Measurements from ENCODE around the gene OR52I1.

OR52I1 gene

DNA sequence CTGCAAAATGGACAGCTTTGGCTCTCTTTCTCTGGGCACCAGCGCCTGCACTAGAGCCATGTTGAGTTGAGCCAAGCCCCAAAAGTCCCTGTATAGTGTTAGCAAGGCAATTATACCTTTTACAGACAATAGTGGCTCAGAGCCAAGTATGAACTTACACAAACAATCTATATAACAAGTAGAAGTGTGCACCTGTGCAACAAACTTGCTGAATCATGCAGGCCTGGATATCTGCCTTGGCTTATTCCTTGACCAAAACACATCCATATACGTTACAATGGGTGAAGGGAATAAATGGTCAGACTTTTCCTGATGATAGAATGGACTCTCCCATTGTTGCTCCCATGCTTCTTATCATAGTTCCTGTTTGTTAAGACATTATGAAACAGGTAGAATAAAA, 16.1 kb upstream of the OR52I1 start:
- H3K9ac ChIP-seq (ENCODE audit: low read depth in 1 of 2, low read length in 2 of 2), result no peak overlapping the region
- H3K27me3 ChIP-seq (ENCODE audit: control insufficient read depth in 1 of 2, insufficient read depth in 2 of 2, low read length in 2 of 2), result no peaks in the 10 kb centered on the region
- H3K4me1 ChIP-seq (ENCODE audit: control insufficient read depth in 1 of 2, insufficient read depth in 2 of 2, low read length in 2 of 2), result peaks cover 0 to 6% of the 10 kb centered on the region in 2 donors
- no peak overlapping the region for H3K4me3 ChIP-seq (ENCODE audit: low read depth in 1 of 2, low read length in 2 of 2)
- no peaks in the 10 kb centered on the region for H3K36me3 ChIP-seq (ENCODE audit: control insufficient read depth in 1 of 2, insufficient read depth in 2 of 2, low read length in 2 of 2)
- H3K27ac ChIP-seq (ENCODE audit: low read depth, low read length), result no peak overlapping the region
- no peaks in the 10 kb centered on the region for H3K9me3 ChIP-seq (ENCODE audit: control insufficient read depth in 1 of 2, low read length in 2 of 2)

DNA sequence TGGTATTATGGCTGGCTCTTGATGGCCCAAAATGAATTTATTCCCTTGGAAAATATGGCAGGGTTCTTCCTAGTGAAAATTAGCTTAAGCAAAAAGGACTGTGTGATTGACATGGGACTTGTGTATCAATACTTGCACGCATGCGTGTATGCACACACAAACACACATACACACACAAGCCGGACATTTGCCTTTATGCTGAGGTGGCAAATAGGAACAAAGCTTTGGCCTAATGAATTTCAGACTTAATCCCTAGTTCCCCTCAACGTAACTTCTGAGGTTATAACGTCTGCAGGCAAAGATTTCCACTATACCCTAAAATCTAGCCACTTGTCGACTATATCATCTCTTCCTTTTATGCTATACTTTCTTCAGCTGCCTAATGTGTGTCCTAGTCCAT, 15.2 kb upstream of the OR52I1 start:
- no peak overlapping the region for H3K4me3 ChIP-seq (ENCODE audit: low read depth in 1 of 2, low read length in 2 of 2)
- H3K9me3 ChIP-seq (ENCODE audit: control insufficient read depth in 1 of 2, low read length in 2 of 2), result no peaks in the 10 kb centered on the region
- H3K27me3 ChIP-seq (ENCODE audit: control insufficient read depth in 1 of 2, insufficient read depth in 2 of 2, low read length in 2 of 2), result no peaks in the 10 kb centered on the region
- no peak overlapping the region for H3K9ac ChIP-seq (ENCODE audit: low read depth in 1 of 2, low read length in 2 of 2)
- H3K4me1 ChIP-seq (ENCODE audit: control insufficient read depth in 1 of 2, insufficient read depth in 2 of 2, low read length in 2 of 2), result peaks cover 0 to 6% of the 10 kb centered on the region in 2 donors
- H3K36me3 ChIP-seq (ENCODE audit: control insufficient read depth in 1 of 2, insufficient read depth in 2 of 2, low read length in 2 of 2), result no peaks in the 10 kb centered on the region
- H3K27ac ChIP-seq (ENCODE audit: low read depth, low read length), result no peak overlapping the region

DNA sequence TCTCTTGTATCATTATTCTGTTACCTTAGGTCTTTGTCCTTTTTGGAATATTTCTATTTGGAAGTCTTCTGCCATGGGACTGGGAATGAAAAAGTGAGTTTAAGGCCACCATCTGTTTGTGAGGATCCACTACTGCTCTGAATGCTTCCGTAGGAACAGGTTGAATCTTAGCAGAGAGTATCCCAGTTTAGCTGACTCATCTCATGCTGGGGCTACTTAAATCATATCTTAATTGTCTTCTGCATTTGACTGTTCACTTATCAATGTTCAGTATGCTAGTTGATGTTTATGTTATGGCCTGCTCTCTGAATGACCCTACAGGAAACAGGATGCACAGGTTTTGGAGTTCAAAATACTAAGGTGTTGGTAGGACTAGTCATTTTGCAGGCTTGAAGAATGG, 13.7 kb upstream of the OR52I1 start:
- Histone ChIP-seq H3K4me1 (ENCODE audit: control insufficient read depth in 1 of 2, insufficient read depth in 2 of 2, low read length in 2 of 2) (peaks cover 0 to 6% of the 10 kb centered on the region in 2 donors), H3K27me3 (ENCODE audit: control insufficient read depth in 1 of 2, insufficient read depth in 2 of 2, low read length in 2 of 2) (no peaks in the 10 kb centered on the region)

DNA sequence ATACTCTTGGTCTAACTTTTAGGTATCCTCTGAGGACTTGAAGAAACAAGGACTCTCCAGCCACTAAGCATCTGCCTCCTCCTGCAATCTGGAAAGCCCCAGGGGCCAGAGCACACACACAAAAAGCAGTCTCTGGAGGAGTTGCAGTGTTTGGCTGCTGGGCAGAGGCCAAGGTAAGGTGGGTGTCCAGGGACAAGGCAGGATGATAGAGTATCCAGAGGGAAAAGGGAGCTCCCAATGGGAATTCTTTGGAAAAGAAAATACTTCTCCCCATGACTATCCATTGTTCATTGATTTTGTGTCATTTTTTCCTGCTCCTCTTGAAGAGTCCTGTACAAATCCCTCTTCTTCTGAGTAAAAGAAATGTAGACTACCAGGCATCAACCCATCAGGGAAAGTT, 12.4 kb upstream of the OR52I1 start, which contains the start of gene OR52I2:
Gene OR52I2 (plus strand): TSS at position 301 of the 400 bp plus-strand sequence.
- no peak within 1 kb of the TSS for H3K27ac ChIP-seq (ENCODE audit: low read depth, low read length)
- no peaks in the 10 kb centered on the region for H3K9me3 ChIP-seq (ENCODE audit: control insufficient read depth in 1 of 2, low read length in 2 of 2)
- H3K4me3 ChIP-seq (ENCODE audit: low read depth in 1 of 2, low read length in 2 of 2), result no peak within 1 kb of the TSS
- H3K9ac ChIP-seq (ENCODE audit: low read depth in 1 of 2, low read length in 2 of 2), result no peak within 1 kb of the TSS
- H3K36me3 ChIP-seq (ENCODE audit: control insufficient read depth in 1 of 2, insufficient read depth in 2 of 2, low read length in 2 of 2), result no peaks in the 10 kb centered on the region
- H3K27me3 ChIP-seq (ENCODE audit: control insufficient read depth in 1 of 2, insufficient read depth in 2 of 2, low read length in 2 of 2), result no peaks in the 10 kb centered on the region
- H3K4me1 ChIP-seq (ENCODE audit: control insufficient read depth in 1 of 2, insufficient read depth in 2 of 2, low read length in 2 of 2), result peaks cover 2 to 11% of the 10 kb centered on the region in 2 donors

More for the DNA sequence above, 13.7 kb upstream of the OR52I1 start:
- H3K9me3 ChIP-seq (ENCODE audit: control insufficient read depth in 1 of 2, low read length in 2 of 2), result no peaks in the 10 kb centered on the region
- H3K4me3 ChIP-seq (ENCODE audit: low read depth in 1 of 2, low read length in 2 of 2), result no peak overlapping the region
- no peak overlapping the region for H3K9ac ChIP-seq (ENCODE audit: low read depth in 1 of 2, low read length in 2 of 2)
- no peaks in the 10 kb centered on the region for H3K36me3 ChIP-seq (ENCODE audit: control insufficient read depth in 1 of 2, insufficient read depth in 2 of 2, low read length in 2 of 2)
- no peak overlapping the region for H3K27ac ChIP-seq (ENCODE audit: low read depth, low read length)

DNA sequence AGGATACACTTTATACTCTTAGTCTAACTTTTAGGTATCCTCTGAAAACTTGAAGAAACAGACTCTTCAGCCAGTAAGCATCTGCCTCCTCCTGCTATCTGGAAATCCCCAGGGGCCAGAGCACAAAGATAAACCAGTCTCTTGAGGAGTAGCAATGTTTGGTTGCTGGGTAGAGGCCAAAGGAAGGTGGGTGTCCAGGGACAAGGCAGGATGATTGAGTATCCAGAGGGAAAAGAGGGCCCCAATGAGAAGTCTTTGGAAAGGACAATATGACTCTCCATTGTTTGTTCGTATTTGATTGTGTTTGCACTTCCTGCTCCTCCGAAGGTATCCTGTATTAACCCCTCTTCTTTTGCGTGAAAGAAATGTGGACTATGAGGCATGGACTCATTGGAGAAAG, 4.8 kb upstream of the OR52I1 start:
- Histone ChIP-seq H3K27ac (ENCODE audit: low read depth, low read length) (no peak overlapping the region), H3K9me3 (ENCODE audit: control insufficient read depth in 1 of 2, low read length in 2 of 2) (no peaks in the 10 kb centered on the region), H3K27me3 (ENCODE audit: control insufficient read depth in 1 of 2, insufficient read depth in 2 of 2, low read length in 2 of 2) (no peaks in the 10 kb centered on the region), H3K36me3 (ENCODE audit: control insufficient read depth in 1 of 2, insufficient read depth in 2 of 2, low read length in 2 of 2) (no peaks in the 10 kb centered on the region), H3K4me3 (ENCODE audit: low read depth in 1 of 2, low read length in 2 of 2) (no peak overlapping the region), H3K4me1 (ENCODE audit: control insufficient read depth in 1 of 2, insufficient read depth in 2 of 2, low read length in 2 of 2) (peaks cover 5 to 7% of the 10 kb centered on the region in 2 donors), H3K9ac (ENCODE audit: low read depth in 1 of 2, low read length in 2 of 2) (no peak overlapping the region)

DNA sequence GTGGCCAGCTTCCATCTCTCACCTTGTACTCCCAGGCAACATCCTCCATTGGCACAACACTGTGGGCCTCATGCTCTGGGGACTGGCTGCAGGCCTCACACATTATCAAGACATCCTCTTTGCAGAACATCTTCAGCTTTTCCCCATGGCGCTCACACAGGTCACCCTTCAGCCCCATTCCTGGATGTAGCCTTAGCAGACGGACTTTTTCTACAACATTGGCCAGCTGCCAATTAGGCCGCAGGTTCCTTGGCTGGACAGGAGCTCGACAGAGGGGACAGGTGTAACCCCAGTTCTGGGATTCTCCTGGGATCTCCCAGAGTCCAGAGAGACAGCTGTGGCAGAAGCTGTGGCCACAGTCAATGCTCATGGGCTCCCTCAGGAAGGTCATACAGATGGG, 11.2 kb downstream of the OR52I1 start:
- Histone ChIP-seq H3K4me1 (ENCODE audit: control insufficient read depth in 1 of 2, insufficient read depth in 2 of 2, low read length in 2 of 2) (peaks cover 14 to 16% of the 10 kb centered on the region in 2 donors), H3K4me3 (ENCODE audit: low read depth in 1 of 2, low read length in 2 of 2) (no peak overlapping the region), H3K27me3 (ENCODE audit: control insufficient read depth in 1 of 2, insufficient read depth in 2 of 2, low read length in 2 of 2) (no peaks in the 10 kb centered on the region), H3K27ac (ENCODE audit: low read depth, low read length) (no peak overlapping the region), H3K9ac (ENCODE audit: low read depth in 1 of 2, low read length in 2 of 2) (no peak overlapping the region), H3K9me3 (ENCODE audit: control insufficient read depth in 1 of 2, low read length in 2 of 2) (no peaks in the 10 kb centered on the region), H3K36me3 (ENCODE audit: control insufficient read depth in 1 of 2, insufficient read depth in 2 of 2, low read length in 2 of 2) (peaks cover 30 to 40% of the 10 kb centered on the region in 2 donors)

DNA sequence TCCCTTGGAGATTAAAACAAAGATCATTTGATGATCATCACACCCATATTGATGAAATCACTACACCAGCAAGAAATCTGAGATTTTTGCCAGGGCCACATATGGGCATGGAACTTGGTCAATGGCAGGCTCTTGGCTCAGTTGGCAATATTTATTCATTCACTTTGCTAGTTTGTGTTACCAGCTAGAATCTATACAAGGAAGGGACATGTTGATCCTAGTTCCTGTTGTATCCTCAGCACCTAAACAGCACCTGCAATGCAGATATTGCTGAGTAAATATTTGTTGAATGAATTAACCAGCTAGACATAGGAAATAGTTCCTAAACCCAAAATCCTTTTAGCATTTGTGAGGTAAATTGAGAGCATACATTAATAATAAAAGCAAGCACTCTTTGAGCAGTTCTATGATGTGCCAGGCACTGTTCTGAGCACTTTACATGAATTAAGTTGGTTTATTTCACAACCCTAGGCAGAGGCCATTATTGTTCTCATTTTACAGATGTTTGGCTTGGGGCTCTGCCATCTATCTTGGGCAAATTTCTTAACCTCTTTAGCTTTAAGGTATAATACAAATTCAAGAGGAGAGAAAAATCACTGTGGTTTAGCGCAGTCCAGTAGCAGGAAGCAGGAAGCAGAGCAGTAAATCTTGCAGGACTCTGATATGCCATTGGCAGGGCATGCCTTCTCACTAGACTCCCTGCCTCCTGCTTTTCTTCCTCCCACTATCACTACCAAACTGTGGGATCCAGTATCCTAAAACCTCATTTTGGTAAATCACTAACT, 12.6 kb downstream of the OR52I1 start:
- no peaks in the 10 kb centered on the region for H3K27me3 ChIP-seq (ENCODE audit: control insufficient read depth in 1 of 2, insufficient read depth in 2 of 2, low read length in 2 of 2)
- no peak overlapping the region for H3K27ac ChIP-seq (ENCODE audit: low read depth, low read length)
- peaks cover 19 to 26% of the 10 kb centered on the region in 2 donors for H3K36me3 ChIP-seq (ENCODE audit: control insufficient read depth in 1 of 2, insufficient read depth in 2 of 2, low read length in 2 of 2)
- H3K9me3 ChIP-seq (ENCODE audit: control insufficient read depth in 1 of 2, low read length in 2 of 2), result no peaks in the 10 kb centered on the region
- peak overlapping the region; percentile 85 to 86 for H3K4me3 ChIP-seq (ENCODE audit: low read depth in 1 of 2, low read length in 2 of 2)
- H3K4me1 ChIP-seq (ENCODE audit: control insufficient read depth in 1 of 2, insufficient read depth in 2 of 2, low read length in 2 of 2), result peaks cover 14 to 19% of the 10 kb centered on the region in 2 donors
- peak overlapping the region; percentile 14 to 73 for H3K9ac ChIP-seq (ENCODE audit: low read depth in 1 of 2, low read length in 2 of 2)

DNA sequence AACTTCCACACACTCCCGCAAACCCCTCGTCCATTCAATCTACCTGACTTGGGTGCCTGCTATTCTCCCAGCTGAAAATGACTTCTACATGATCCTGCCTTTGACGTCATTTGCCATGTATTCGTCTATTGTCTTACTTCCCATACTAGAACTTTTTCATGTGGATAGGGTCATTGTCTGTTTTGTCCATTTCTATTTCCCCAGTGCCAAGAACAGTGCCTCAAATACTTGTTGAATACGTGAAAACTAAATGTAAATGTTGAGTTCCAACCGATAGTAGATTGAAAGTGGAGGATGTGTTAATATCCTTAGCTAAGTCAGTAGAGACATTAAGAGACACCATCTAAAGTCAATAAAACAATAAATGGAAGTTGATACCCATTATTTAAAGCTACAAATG, 13.3 kb downstream of the OR52I1 start:
- peaks cover 13 to 20% of the 10 kb centered on the region in 2 donors for H3K36me3 ChIP-seq (ENCODE audit: control insufficient read depth in 1 of 2, insufficient read depth in 2 of 2, low read length in 2 of 2)
- no peaks in the 10 kb centered on the region for H3K27me3 ChIP-seq (ENCODE audit: control insufficient read depth in 1 of 2, insufficient read depth in 2 of 2, low read length in 2 of 2)
- H3K4me1 ChIP-seq (ENCODE audit: control insufficient read depth in 1 of 2, insufficient read depth in 2 of 2, low read length in 2 of 2), result peaks cover 14 to 19% of the 10 kb centered on the region in 2 donors
- peak overlapping the region; percentile 85 to 86 for H3K4me3 ChIP-seq (ENCODE audit: low read depth in 1 of 2, low read length in 2 of 2)
- no peak overlapping the region for H3K27ac ChIP-seq (ENCODE audit: low read depth, low read length)
- no peaks in the 10 kb centered on the region for H3K9me3 ChIP-seq (ENCODE audit: control insufficient read depth in 1 of 2, low read length in 2 of 2)
- peak overlapping the region; percentile 70 to 73 for H3K9ac ChIP-seq (ENCODE audit: low read depth in 1 of 2, low read length in 2 of 2)

DNA sequence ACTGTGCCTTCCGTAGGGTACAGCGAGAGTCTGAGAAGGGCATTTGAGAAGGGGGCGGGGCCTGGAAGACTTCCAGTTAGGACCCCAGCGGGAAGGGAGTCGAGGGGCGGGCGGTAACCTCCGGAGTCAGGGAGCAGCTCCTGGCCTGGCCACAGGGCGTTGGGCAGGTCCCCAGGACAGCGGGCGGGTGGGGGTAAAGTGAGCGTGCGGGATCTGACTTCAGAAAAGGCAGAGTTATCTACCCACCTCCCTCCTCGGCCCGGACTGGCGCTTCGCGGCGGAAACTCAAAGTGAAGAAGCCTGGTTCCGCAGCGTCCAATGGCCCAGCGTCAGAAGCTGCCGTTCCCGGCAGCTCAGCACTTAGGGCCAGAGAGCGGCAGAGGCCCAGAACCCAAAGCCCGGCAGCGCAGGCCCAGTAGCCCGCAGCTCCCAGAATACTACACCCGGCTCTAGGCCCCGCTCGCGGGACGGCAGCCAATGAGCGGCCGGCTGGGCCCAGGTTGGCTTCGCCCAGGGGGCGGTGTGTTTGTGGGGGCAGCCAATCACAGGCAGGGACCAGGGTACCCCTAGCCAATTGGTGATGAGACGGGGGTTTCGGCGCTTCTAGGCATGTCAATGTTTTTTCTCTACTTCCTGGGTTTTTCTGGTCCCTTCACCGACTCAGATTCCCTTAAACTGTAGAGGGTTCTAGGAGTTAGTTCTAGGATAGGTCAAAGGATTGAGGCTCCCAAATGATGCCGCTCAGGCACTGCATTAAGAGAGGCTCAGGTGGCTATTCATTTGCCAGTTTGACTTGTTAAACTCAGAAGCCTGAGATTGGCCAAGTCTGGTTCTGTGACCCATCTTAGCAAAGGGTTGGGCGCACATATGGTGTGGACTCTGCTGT, 14.2 kb downstream of the OR52I1 start, which contains the start of gene TRIM68:
Gene TRIM68 (minus strand): TSS at position 451 of the 886 bp plus-strand sequence. CDS start 2,727 bp downstream, outside the sequence.
- Histone ChIP-seq H3K4me3 (ENCODE audit: low read depth in 1 of 2, low read length in 2 of 2) (peak within 1 kb of the TSS; percentile 85 to 86), H3K27me3 (ENCODE audit: control insufficient read depth in 1 of 2, insufficient read depth in 2 of 2, low read length in 2 of 2) (no peaks in the 10 kb centered on the region), H3K9ac (ENCODE audit: low read depth in 1 of 2, low read length in 2 of 2) (peak within 1 kb of the TSS; percentile 70 to 73)

More for the DNA sequence above, 14.2 kb downstream of the OR52I1 start, which contains the start of gene TRIM68:
- peak within 1 kb of the TSS; percentile 82 for H3K27ac ChIP-seq (ENCODE audit: low read depth, low read length)
- H3K9me3 ChIP-seq (ENCODE audit: control insufficient read depth in 1 of 2, low read length in 2 of 2), result no peaks in the 10 kb centered on the region
- peaks cover 4 to 11% of the 10 kb centered on the region in 2 donors for H3K36me3 ChIP-seq (ENCODE audit: control insufficient read depth in 1 of 2, insufficient read depth in 2 of 2, low read length in 2 of 2)
- peaks cover 14 to 19% of the 10 kb centered on the region in 2 donors for H3K4me1 ChIP-seq (ENCODE audit: control insufficient read depth in 1 of 2, insufficient read depth in 2 of 2, low read length in 2 of 2)

Data from duodenal mucosa (tissue), 2 donors.